ENCODE results near the gene PLA2G2A. TPM values are rescaled to one million over a fixed set of nuclear protein-coding genes. Genes with fewer than 3 reads are reported as not detected.
"Not testable (repeated sequence)": the region's sequence is repeated elsewhere in the genome, so short reads cannot be mapped to it uniquely, and the experiment has no call there.

PLA2G2A gene
- not detected for total RNA-seq

- ATAC-seq (no peak), DNase-seq (no peak)
- CTCF ChIA-PET, result no interaction called here
- Mint-ChIP-seq H3K4me3 (no peak within 1 kb of the TSS), H3K36me3 (ENCODE audit: low read depth) (no peaks in the 10 kb centered on the region), H3K4me1 (ENCODE audit: low read depth) (no peaks in the 10 kb centered on the region), H3K9me3 (ENCODE audit: insufficient read depth) (no peaks in the 10 kb centered on the region), H3K27ac (no peak within 1 kb of the TSS), H3K27me3 (ENCODE audit: low read depth) (peaks cover 21% of the 10 kb centered on the region)
- POLR2A ChIA-PET, result no interaction called here
These were observed at the start of gene PLA2G2A for GRCh38 chr1:19979494-19979977. Gene PLA2G2A (minus strand): TSS chr1:19979618. CDS start chr1:19978773, 845 bp downstream.

GRCh38 chr1:20028726-20029125 lies 49.3 kb upstream of the PLA2G2A start:
- Mint-ChIP-seq H3K4me3 (no peak overlapping the region), H3K4me1 (ENCODE audit: low read depth) (no peaks in the 10 kb centered on the region), H3K36me3 (ENCODE audit: low read depth) (no peaks in the 10 kb centered on the region), H3K27ac (no peak overlapping the region), H3K9me3 (ENCODE audit: insufficient read depth) (no peaks in the 10 kb centered on the region), H3K27me3 (ENCODE audit: low read depth) (peaks cover 42% of the 10 kb centered on the region)
- CTCF ChIA-PET, result no interaction called here
- DNase-seq (no peak), ATAC-seq (no peak)
- POLR2A ChIA-PET, result no interaction called here

- no peak for ATAC-seq
- Mint-ChIP-seq H3K4me3 (no peak overlapping the region), H3K27me3 (ENCODE audit: low read depth) (peaks cover 39% of the 10 kb centered on the region), H3K4me1 (ENCODE audit: low read depth) (no peaks in the 10 kb centered on the region), H3K9me3 (ENCODE audit: insufficient read depth) (no peaks in the 10 kb centered on the region), H3K36me3 (ENCODE audit: low read depth) (no peaks in the 10 kb centered on the region), H3K27ac (no peak overlapping the region)
- ChIA-PET CTCF (no interaction called here), POLR2A (no interaction called here)
- no peak for DNase-seq
These were observed 48.7 kb upstream of the PLA2G2A start for GRCh38 chr1:20028125-20028524.

GRCh38 chr1:20017741-20018140 lies 38.3 kb upstream of the PLA2G2A start:
- peaks cover 14% of the 10 kb centered on the region for H3K9me3 Mint-ChIP-seq (ENCODE audit: insufficient read depth)
- CTCF ChIA-PET, result no interaction called here
- H3K36me3 Mint-ChIP-seq (ENCODE audit: low read depth), result no peaks in the 10 kb centered on the region
- POLR2A ChIA-PET, result no interaction called here
- no peaks in the 10 kb centered on the region for H3K4me1 Mint-ChIP-seq (ENCODE audit: low read depth)
- H3K27me3 Mint-ChIP-seq (ENCODE audit: low read depth), result peaks cover 24% of the 10 kb centered on the region
- no peak for DNase-seq
- H3K4me3 Mint-ChIP-seq, result no peak overlapping the region
- ATAC-seq, result no peak
- H3K27ac Mint-ChIP-seq, result no peak overlapping the region

- Mint-ChIP-seq H3K27me3 (ENCODE audit: low read depth) (peaks cover 22% of the 10 kb centered on the region), H3K9me3 (ENCODE audit: insufficient read depth) (peaks cover 14% of the 10 kb centered on the region), H3K4me3 (no peak overlapping the region), H3K4me1 (ENCODE audit: low read depth) (no peaks in the 10 kb centered on the region), H3K27ac (no peak overlapping the region), H3K36me3 (ENCODE audit: low read depth) (no peaks in the 10 kb centered on the region)
- ChIA-PET CTCF (no interaction called here), POLR2A (no interaction called here)
- no peak for DNase-seq
- ATAC-seq, result no peak
These were observed 34.7 kb upstream of the PLA2G2A start for GRCh38 chr1:20014153-20014552.

- H3K4me1 Mint-ChIP-seq (ENCODE audit: low read depth), result no peaks in the 10 kb centered on the region
- no peak for DNase-seq
- ATAC-seq, result no peak
- no peaks in the 10 kb centered on the region for H3K9me3 Mint-ChIP-seq (ENCODE audit: insufficient read depth)
- peaks cover 16% of the 10 kb centered on the region for H3K27me3 Mint-ChIP-seq (ENCODE audit: low read depth)
- no peaks in the 10 kb centered on the region for H3K36me3 Mint-ChIP-seq (ENCODE audit: low read depth)
- H3K27ac Mint-ChIP-seq, result no peak overlapping the region
- H3K4me3 Mint-ChIP-seq, result no peak overlapping the region
- CTCF ChIA-PET, result no interaction called here
- POLR2A ChIA-PET, result no interaction called here
These were observed 30.6 kb upstream of the PLA2G2A start for GRCh38 chr1:20010016-20010415.

GRCh38 chr1:20009212-20009611 lies 29.8 kb upstream of the PLA2G2A start:
- ChIA-PET CTCF (no interaction called here), POLR2A (no interaction called here)
- no peaks in the 10 kb centered on the region for H3K36me3 Mint-ChIP-seq (ENCODE audit: low read depth)
- no peaks in the 10 kb centered on the region for H3K9me3 Mint-ChIP-seq (ENCODE audit: insufficient read depth)
- no peak overlapping the region for H3K4me3 Mint-ChIP-seq
- no peak for ATAC-seq
- no peaks in the 10 kb centered on the region for H3K4me1 Mint-ChIP-seq (ENCODE audit: low read depth)
- no peak for DNase-seq
- H3K27ac Mint-ChIP-seq, result no peak overlapping the region
- H3K27me3 Mint-ChIP-seq (ENCODE audit: low read depth), result peaks cover 21% of the 10 kb centered on the region

GRCh38 chr1:20008391-20008841 lies 29.0 kb upstream of the PLA2G2A start:
- POLR2A ChIA-PET, result no interaction called here
- H3K27ac Mint-ChIP-seq, result no peak overlapping the region
- CTCF ChIA-PET, result no interaction called here

GRCh38 chr1:19998823-19999222 lies 19.4 kb upstream of the PLA2G2A start:
- peaks cover 21% of the 10 kb centered on the region for H3K27me3 Mint-ChIP-seq (ENCODE audit: low read depth)
- POLR2A ChIA-PET; H3K27ac Mint-ChIP-seq; DNase-seq; H3K4me1 Mint-ChIP-seq (ENCODE audit: low read depth); CTCF ChIA-PET; H3K4me3 Mint-ChIP-seq; H3K9me3 Mint-ChIP-seq (ENCODE audit: insufficient read depth); ATAC-seq; H3K36me3 Mint-ChIP-seq (ENCODE audit: low read depth): not testable (repeated sequence)

More at GRCh38 chr1:20008391-20008841, 29.0 kb upstream of the PLA2G2A start:
- Mint-ChIP-seq H3K4me1 (ENCODE audit: low read depth) (no peaks in the 10 kb centered on the region), H3K9me3 (ENCODE audit: insufficient read depth) (no peaks in the 10 kb centered on the region), H3K27me3 (ENCODE audit: low read depth) (peaks cover 22% of the 10 kb centered on the region), H3K4me3 (no peak overlapping the region), H3K36me3 (ENCODE audit: low read depth) (no peaks in the 10 kb centered on the region)
- ATAC-seq, result no peak
- no peak for DNase-seq

GRCh38 chr1:19990689-19991088 lies 11.3 kb upstream of the PLA2G2A start:
- CTCF ChIA-PET, result no interaction called here
- no peaks in the 10 kb centered on the region for H3K36me3 Mint-ChIP-seq (ENCODE audit: low read depth)
- peaks cover 57% of the 10 kb centered on the region for H3K27me3 Mint-ChIP-seq (ENCODE audit: low read depth)
- POLR2A ChIA-PET, result no interaction called here
- no peak for ATAC-seq
- no peak for DNase-seq
- no peak overlapping the region for H3K4me3 Mint-ChIP-seq
- H3K4me1 Mint-ChIP-seq (ENCODE audit: low read depth), result no peaks in the 10 kb centered on the region
- H3K27ac Mint-ChIP-seq, result no peak overlapping the region
- no peaks in the 10 kb centered on the region for H3K9me3 Mint-ChIP-seq (ENCODE audit: insufficient read depth)

GRCh38 chr1:19990182-19990582 lies 10.8 kb upstream of the PLA2G2A start:
- H3K36me3 Mint-ChIP-seq (ENCODE audit: low read depth); H3K27ac Mint-ChIP-seq; H3K4me3 Mint-ChIP-seq; H3K4me1 Mint-ChIP-seq (ENCODE audit: low read depth); ATAC-seq; CTCF ChIA-PET; POLR2A ChIA-PET; DNase-seq; H3K9me3 Mint-ChIP-seq (ENCODE audit: insufficient read depth): not testable (repeated sequence)
- H3K27me3 Mint-ChIP-seq (ENCODE audit: low read depth), result peaks cover 56% of the 10 kb centered on the region

GRCh38 chr1:19988267-19989006 lies 9.0 kb upstream of the PLA2G2A start:
- CTCF ChIA-PET, result no interaction called here
- DNase-seq (no peak), ATAC-seq (no peak)
- POLR2A ChIA-PET, result no interaction called here
- Mint-ChIP-seq H3K9me3 (ENCODE audit: insufficient read depth) (no peaks in the 10 kb centered on the region), H3K27ac (no peak overlapping the region), H3K27me3 (ENCODE audit: low read depth) (peaks cover 50% of the 10 kb centered on the region), H3K4me3 (no peak overlapping the region), H3K4me1 (ENCODE audit: low read depth) (no peaks in the 10 kb centered on the region), H3K36me3 (ENCODE audit: low read depth) (no peaks in the 10 kb centered on the region)

GRCh38 chr1:19987719-19988118 lies 8.3 kb upstream of the PLA2G2A start:
- Mint-ChIP-seq H3K4me1 (ENCODE audit: low read depth) (no peaks in the 10 kb centered on the region), H3K27me3 (ENCODE audit: low read depth) (peaks cover 46% of the 10 kb centered on the region), H3K36me3 (ENCODE audit: low read depth) (no peaks in the 10 kb centered on the region), H3K9me3 (ENCODE audit: insufficient read depth) (no peaks in the 10 kb centered on the region), H3K4me3 (no peak overlapping the region), H3K27ac (no peak overlapping the region)
- CTCF ChIA-PET, result no interaction called here
- POLR2A ChIA-PET, result no interaction called here
- DNase-seq (no peak), ATAC-seq (no peak)

Data from activated CD8-positive, alpha-beta T cell treated with anti-CD3 and anti-CD28 coated beads, Interleukin-2, amount 10 ng/mL, durations not matched to agents 7 days and 5 days (primary cell).